ENCODE data around the gene COL4A2. TPM values are rescaled to one million over a fixed set of nuclear protein-coding genes. Genes with fewer than 3 reads are reported as not detected.

Gene COL4A2
- total and polyA plus RNA-seq, 7 experiments from 2014 or later = 0.05 TPM; not detected in 6

GRCh38 chr13:110350509-110350908 lies 43.4 kb downstream of the COL4A2 start:
- H3K27ac ChIP-seq (ENCODE audit: low read depth, low read length) = no peak overlapping the region
- POLR2A ChIA-PET = no interaction called here
- intact Hi-C loops (cut with micrococcal nuclease) = no loop called here
- no peak overlapping the region for H3K27ac Mint-ChIP-seq
- H3K9me3 Mint-ChIP-seq = no peaks in the 10 kb centered on the region
- H3K9me3 ChIP-seq (ENCODE audit: control insufficient read depth in 2 of 3, low read length in 3 of 3) = no peaks in the 10 kb centered on the region
- ATAC-seq (no peak), DNase-seq (no peak)
- H3K4me3 Mint-ChIP-seq = no peak overlapping the region
- CTCF ChIA-PET = no interaction called here
- H3K4me1 Mint-ChIP-seq = no peaks in the 10 kb centered on the region
- H3K4me3 ChIP-seq (ENCODE audit: low read length) = no peak overlapping the region
- H3K27me3 Mint-ChIP-seq = peaks cover 0 to 16% (median 4%) of the 10 kb centered on the region in 5 donors
- no peaks in the 10 kb centered on the region for H3K27me3 ChIP-seq (ENCODE audit: control insufficient read depth in 2 of 2, insufficient read depth in 2 of 2, low read length in 2 of 2)
- H3K36me3 Mint-ChIP-seq = no peaks in the 10 kb centered on the region
- no peaks in the 10 kb centered on the region for H3K36me3 ChIP-seq (ENCODE audit: control insufficient read depth in 2 of 3, insufficient read depth in 3 of 3, low read length in 3 of 3)
- no peaks in the 10 kb centered on the region for H3K4me1 ChIP-seq (ENCODE audit: control insufficient read depth in 2 of 2, insufficient read depth in 2 of 2, low read length in 2 of 2)

- ChIA-PET POLR2A (no interaction called here), CTCF (no interaction called here)
- H3K27me3 ChIP-seq (ENCODE audit: control insufficient read depth in 2 of 2, insufficient read depth in 2 of 2, low read length in 2 of 2) = no peaks in the 10 kb centered on the region
- H3K4me3 ChIP-seq (ENCODE audit: low read length) = no peak overlapping the region
- no peaks in the 10 kb centered on the region for H3K4me1 Mint-ChIP-seq
- intact Hi-C loops (cut with micrococcal nuclease) = no loop called here
- H3K4me3 Mint-ChIP-seq = no peak overlapping the region
- no peaks in the 10 kb centered on the region for H3K36me3 ChIP-seq (ENCODE audit: control insufficient read depth in 2 of 3, insufficient read depth in 3 of 3, low read length in 3 of 3)
- H3K36me3 Mint-ChIP-seq = no peaks in the 10 kb centered on the region
- H3K27ac Mint-ChIP-seq = no peak overlapping the region
- DNase-seq (no peak), ATAC-seq (no peak)
- H3K9me3 ChIP-seq (ENCODE audit: control insufficient read depth in 2 of 3, low read length in 3 of 3) = no peaks in the 10 kb centered on the region
- H3K9me3 Mint-ChIP-seq = peaks cover 0 to 2% (median 0%) of the 10 kb centered on the region in 11 donors
- no peak overlapping the region for H3K27ac ChIP-seq (ENCODE audit: low read depth, low read length)
- no peaks in the 10 kb centered on the region for H3K4me1 ChIP-seq (ENCODE audit: control insufficient read depth in 2 of 2, insufficient read depth in 2 of 2, low read length in 2 of 2)
- H3K27me3 Mint-ChIP-seq = peaks cover 0 to 16% (median 4%) of the 10 kb centered on the region in 5 donors
Measured at GRCh38 chr13:110351636-110352420, 44.7 kb downstream of the COL4A2 start.

DNA sequence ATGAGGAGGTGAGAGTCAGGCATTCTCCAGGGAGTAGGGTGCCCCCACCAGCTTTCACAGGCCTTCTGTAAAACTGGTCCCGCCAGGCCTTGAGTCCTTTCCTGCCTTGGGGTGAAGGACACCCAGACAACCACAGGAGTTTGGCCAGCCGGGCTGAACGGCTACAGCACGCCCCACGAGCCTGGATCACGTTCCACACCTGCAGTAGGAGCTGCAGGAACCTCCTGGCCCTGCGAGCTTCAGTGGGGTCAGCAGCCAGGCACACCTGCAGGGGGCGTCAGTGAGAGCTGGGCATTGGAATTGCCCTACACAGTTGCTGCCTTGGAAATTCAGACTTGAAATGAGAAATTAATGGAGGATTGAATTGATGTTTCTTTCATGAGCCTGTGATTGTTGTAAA lies 45.7 kb downstream of the COL4A2 start:
- no peak for ATAC-seq

DNA sequence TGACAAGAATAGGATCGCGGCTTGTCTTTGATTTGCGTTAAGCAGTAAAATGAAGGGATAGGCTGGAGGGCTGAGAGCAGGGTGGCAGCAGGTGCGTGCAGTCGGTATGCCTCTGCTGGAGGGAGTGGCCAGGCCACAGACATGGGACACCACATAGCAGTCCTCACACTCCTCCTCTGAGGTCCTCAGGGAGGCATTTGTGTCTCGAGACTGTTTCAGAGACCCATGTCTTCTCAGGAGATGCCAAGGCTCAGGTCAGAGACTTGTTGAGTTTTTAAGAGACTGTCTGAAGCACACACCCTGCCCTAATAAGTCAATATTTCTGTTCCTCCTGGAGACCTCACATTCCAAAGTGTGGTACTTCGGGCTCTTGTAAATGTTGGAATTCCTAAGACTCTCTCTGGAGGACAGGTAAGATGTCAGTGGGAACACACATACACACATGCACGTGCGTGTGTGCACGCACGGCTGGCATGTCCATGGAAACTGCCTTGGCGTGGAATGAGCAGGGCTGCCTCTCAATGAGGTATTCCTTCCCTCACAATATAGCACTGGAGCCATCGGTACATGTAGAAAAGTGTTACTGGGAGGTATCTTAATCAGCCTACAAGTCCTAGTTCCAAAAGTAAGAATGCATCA lies 46.4 kb downstream of the COL4A2 start:
- Histone ChIP-seq H3K4me1 (ENCODE audit: control insufficient read depth in 2 of 2, insufficient read depth in 2 of 2, low read length in 2 of 2) (no peaks in the 10 kb centered on the region), H3K36me3 (ENCODE audit: control insufficient read depth in 2 of 3, insufficient read depth in 3 of 3, low read length in 3 of 3) (no peaks in the 10 kb centered on the region), H3K4me3 (ENCODE audit: low read length) (no peak overlapping the region), H3K27ac (ENCODE audit: low read depth, low read length) (no peak overlapping the region), H3K27me3 (ENCODE audit: control insufficient read depth in 2 of 2, insufficient read depth in 2 of 2, low read length in 2 of 2) (no peaks in the 10 kb centered on the region), H3K9me3 (ENCODE audit: control insufficient read depth in 2 of 3, low read length in 3 of 3) (no peaks in the 10 kb centered on the region)
- peaks cover 0 to 13% (median 4%) of the 10 kb centered on the region in 5 donors for H3K27me3 Mint-ChIP-seq
- DNase-seq (no peak), ATAC-seq (no peak)
- ChIA-PET POLR2A (no interaction called here), CTCF (no interaction called here)
- no peaks in the 10 kb centered on the region for H3K36me3 Mint-ChIP-seq
- no peaks in the 10 kb centered on the region for H3K4me1 Mint-ChIP-seq
- no peak overlapping the region for H3K4me3 Mint-ChIP-seq
- peaks cover 0 to 2% (median 0%) of the 10 kb centered on the region in 11 donors for H3K9me3 Mint-ChIP-seq
- intact Hi-C loops (cut with micrococcal nuclease) = no loop called here
- no peak overlapping the region for H3K27ac Mint-ChIP-seq

More for the DNA sequence above, 45.7 kb downstream of the COL4A2 start:
- ChIA-PET POLR2A (no interaction called here), CTCF (no interaction called here)
- DNase-seq = no peak
- Histone ChIP-seq H3K9me3 (ENCODE audit: control insufficient read depth in 2 of 3, low read length in 3 of 3) (no peaks in the 10 kb centered on the region), H3K4me3 (ENCODE audit: low read length) (no peak overlapping the region), H3K27me3 (ENCODE audit: control insufficient read depth in 2 of 2, insufficient read depth in 2 of 2, low read length in 2 of 2) (no peaks in the 10 kb centered on the region), H3K27ac (ENCODE audit: low read depth, low read length) (no peak overlapping the region), H3K36me3 (ENCODE audit: control insufficient read depth in 2 of 3, insufficient read depth in 3 of 3, low read length in 3 of 3) (no peaks in the 10 kb centered on the region), H3K4me1 (ENCODE audit: control insufficient read depth in 2 of 2, insufficient read depth in 2 of 2, low read length in 2 of 2) (no peaks in the 10 kb centered on the region)
- no peaks in the 10 kb centered on the region for H3K4me1 Mint-ChIP-seq
- H3K4me3 Mint-ChIP-seq = no peak overlapping the region
- H3K9me3 Mint-ChIP-seq = peaks cover 0 to 2% (median 0%) of the 10 kb centered on the region in 11 donors
- H3K27me3 Mint-ChIP-seq = peaks cover 0 to 16% (median 4%) of the 10 kb centered on the region in 5 donors
- no peaks in the 10 kb centered on the region for H3K36me3 Mint-ChIP-seq
- intact Hi-C loops (cut with micrococcal nuclease) = no loop called here
- H3K27ac Mint-ChIP-seq = no peak overlapping the region

GRCh38 chr13:110354123-110354627 lies 47.1 kb downstream of the COL4A2 start:
- Histone ChIP-seq H3K27me3 (ENCODE audit: control insufficient read depth in 2 of 2, insufficient read depth in 2 of 2, low read length in 2 of 2) (no peaks in the 10 kb centered on the region), H3K36me3 (ENCODE audit: control insufficient read depth in 2 of 3, insufficient read depth in 3 of 3, low read length in 3 of 3) (no peaks in the 10 kb centered on the region), H3K4me1 (ENCODE audit: control insufficient read depth in 2 of 2, insufficient read depth in 2 of 2, low read length in 2 of 2) (no peaks in the 10 kb centered on the region), H3K27ac (ENCODE audit: low read depth, low read length) (no peak overlapping the region), H3K9me3 (ENCODE audit: control insufficient read depth in 2 of 3, low read length in 3 of 3) (no peaks in the 10 kb centered on the region), H3K4me3 (ENCODE audit: low read length) (no peak overlapping the region)
- CTCF ChIA-PET = no interaction called here
- H3K4me3 Mint-ChIP-seq = no peak overlapping the region
- intact Hi-C loops (cut with micrococcal nuclease) = no loop called here
- POLR2A ChIA-PET = no interaction called here
- H3K27me3 Mint-ChIP-seq = peaks cover 0 to 9% (median 4%) of the 10 kb centered on the region in 5 donors
- no peaks in the 10 kb centered on the region for H3K36me3 Mint-ChIP-seq
- H3K27ac Mint-ChIP-seq = no peak overlapping the region
- ATAC-seq = no peak
- no peak for DNase-seq
- H3K9me3 Mint-ChIP-seq = peaks cover 0 to 2% (median 0%) of the 10 kb centered on the region in 11 donors
- no peaks in the 10 kb centered on the region for H3K4me1 Mint-ChIP-seq

DNA sequence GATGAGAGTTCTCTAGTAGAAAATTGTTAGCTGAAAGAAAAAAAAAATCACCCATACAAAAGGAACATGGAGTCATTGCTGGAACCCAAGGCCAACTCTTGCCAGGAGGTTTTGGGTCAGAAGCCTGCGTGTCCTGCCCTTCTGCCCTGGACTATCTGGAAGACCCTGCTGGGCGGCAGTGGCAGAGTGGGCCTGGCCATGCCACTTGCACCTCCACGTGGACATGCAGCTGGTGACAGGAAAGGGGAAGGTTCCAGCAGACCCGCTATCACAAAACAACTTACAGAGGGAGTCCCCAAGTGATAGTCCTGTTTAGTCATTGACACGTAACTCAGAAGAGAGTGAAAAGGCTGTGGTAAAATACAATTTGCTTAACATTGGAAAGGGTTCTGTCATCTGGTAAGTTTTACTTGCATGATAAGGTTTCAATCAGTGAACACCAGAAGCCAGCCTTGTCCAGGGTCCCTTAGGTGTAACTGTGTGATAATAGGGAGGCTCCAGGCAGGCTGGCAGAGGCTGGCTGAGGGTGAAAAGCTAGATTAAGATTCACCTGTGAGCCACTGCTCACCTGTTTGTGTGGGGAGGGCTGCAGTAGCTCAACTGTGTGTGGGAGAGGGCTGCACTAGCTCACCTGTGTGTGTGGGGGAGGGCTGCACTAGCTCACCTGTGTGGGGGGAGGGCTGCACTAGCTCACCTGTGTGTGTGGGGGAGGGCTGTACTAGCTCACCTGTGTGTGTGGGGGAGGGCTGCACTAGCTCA lies 47.8 kb downstream of the COL4A2 start:
- ATAC-seq = no peak
- no peak overlapping the region for H3K27ac ChIP-seq (ENCODE audit: low read depth, low read length)
- no peaks in the 10 kb centered on the region for H3K9me3 ChIP-seq (ENCODE audit: control insufficient read depth in 2 of 3, low read length in 3 of 3)
- peak overlapping the region in 1 of 9 donors; percentile 39 for H3K27ac Mint-ChIP-seq
- H3K9me3 Mint-ChIP-seq = peaks cover 0 to 2% (median 0%) of the 10 kb centered on the region in 11 donors
- intact Hi-C loops (cut with micrococcal nuclease) = no loop called here
- H3K4me1 ChIP-seq (ENCODE audit: control insufficient read depth in 2 of 2, insufficient read depth in 2 of 2, low read length in 2 of 2) = no peaks in the 10 kb centered on the region
- peak overlapping the region in 1 of 10 donors; percentile 3 for H3K4me3 Mint-ChIP-seq
- no peaks in the 10 kb centered on the region for H3K4me1 Mint-ChIP-seq
- peaks cover 0 to 8% (median under 1%) of the 10 kb centered on the region in 5 donors for H3K27me3 Mint-ChIP-seq
- H3K36me3 ChIP-seq (ENCODE audit: control insufficient read depth in 2 of 3, insufficient read depth in 3 of 3, low read length in 3 of 3) = no peaks in the 10 kb centered on the region
- DNase-seq = no peak
- H3K36me3 Mint-ChIP-seq = no peaks in the 10 kb centered on the region
- ChIA-PET POLR2A (no interaction called here), CTCF (no interaction called here)
- H3K4me3 ChIP-seq (ENCODE audit: low read length) = no peak overlapping the region
- H3K27me3 ChIP-seq (ENCODE audit: control insufficient read depth in 2 of 2, insufficient read depth in 2 of 2, low read length in 2 of 2) = no peaks in the 10 kb centered on the region
